ENCODE measurements around the gene FAM193A.
"Not testable (repeated sequence)": the region's sequence is repeated elsewhere in the genome, so short reads cannot be mapped to it uniquely, and the experiment has no call there.

FAM193A gene

DNA sequence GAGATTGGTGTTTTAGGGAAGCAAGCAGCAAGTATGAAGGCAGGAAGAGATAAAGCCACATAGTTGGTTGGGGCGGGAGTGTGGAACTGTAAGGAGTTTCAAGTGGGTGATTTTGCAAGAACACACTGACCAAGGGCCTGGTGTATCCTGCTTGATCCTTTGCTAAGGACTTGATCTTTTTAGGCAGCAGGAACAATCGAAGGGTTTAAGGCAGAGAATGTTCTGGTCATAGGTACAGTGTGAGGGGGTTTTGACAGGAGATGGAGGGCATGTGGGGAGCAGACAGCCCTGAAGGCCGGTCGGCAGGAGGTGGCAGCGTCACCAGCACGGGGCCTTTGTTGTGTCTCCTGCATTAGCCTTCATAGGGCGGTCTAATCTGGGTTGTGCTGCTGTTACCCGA, 54.7 kb downstream of the FAM193A start:
- no peak overlapping the region for H3K27ac ChIP-seq (ENCODE audit: low read depth, low read length)
- H2BK120ac ChIP-seq (ENCODE audit: low read depth, low read length): no peak overlapping the region
- no peak overlapping the region for H2BK5ac ChIP-seq (ENCODE audit: low read length)
- H3K18ac ChIP-seq (ENCODE audit: low read length): no peak overlapping the region
- peaks cover 24% of the 10 kb centered on the region for H3K79me1 ChIP-seq (ENCODE audit: low read length)
- peak; percentile 72 for DNase-seq
- no peak overlapping the region for H3K23ac ChIP-seq (ENCODE audit: low read length)
- no peak overlapping the region for H4K8ac ChIP-seq (ENCODE audit: low read depth, low read length)
- no peak overlapping the region for H3K9ac ChIP-seq (ENCODE audit: low read length)
- H3K27me3 ChIP-seq (ENCODE audit: insufficient read depth, low read length, poor library complexity): no peaks in the 10 kb centered on the region
- H2BK15ac ChIP-seq (replicated peaks; ENCODE audit: low read depth): no peak overlapping the region
- peaks cover 3% of the 10 kb centered on the region for H3K4me1 ChIP-seq (ENCODE audit: control insufficient read depth, low read depth, low read length)
- WGBS (ENCODE audit: extremely low coverage, insufficient coverage, low lambda C conversion rate): no CpG with 5 or more reads among the region's 8 CpGs
- no peak overlapping the region for H3K4me3 ChIP-seq (ENCODE audit: low read length)
- H3K4me2 ChIP-seq (ENCODE audit: low read length): no peak overlapping the region
- no peak overlapping the region for H4K5ac ChIP-seq (ENCODE audit: low read length)
- H3K79me2 ChIP-seq (ENCODE audit: control insufficient read depth, insufficient read depth, low read length): peaks cover 73% of the 10 kb centered on the region
- no peak overlapping the region for H2AK5ac ChIP-seq (ENCODE audit: low read length)
- no peaks in the 10 kb centered on the region for H3K36me3 ChIP-seq (ENCODE audit: control insufficient read depth, insufficient read depth, low read length)
- H3K4ac ChIP-seq (ENCODE audit: low read depth, low read length): no peak overlapping the region
- H3K56ac ChIP-seq (ENCODE audit: low read length): no peak overlapping the region

DNA sequence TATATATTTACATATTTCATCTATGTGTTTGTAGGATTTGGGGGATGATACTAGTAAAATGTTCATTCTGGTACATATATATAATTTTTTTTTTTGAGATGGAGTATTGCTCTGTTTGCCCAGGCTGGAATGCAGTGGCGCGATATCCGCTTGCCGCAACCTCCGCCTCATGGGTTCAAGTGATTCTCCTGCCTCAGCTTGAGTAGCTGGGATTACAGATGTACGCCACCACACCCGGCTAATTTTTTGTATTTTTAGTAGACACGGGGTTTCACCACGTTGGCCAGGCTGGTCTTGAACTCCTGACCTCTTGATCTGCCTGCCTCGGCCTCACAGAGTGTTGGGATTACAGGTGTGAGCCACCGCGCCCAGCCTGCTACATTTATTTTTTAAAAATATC, 55.6 kb downstream of the FAM193A start:
- peaks cover 10% of the 10 kb centered on the region for H3K4me1 ChIP-seq (ENCODE audit: control insufficient read depth, low read depth, low read length)
- peak overlapping the region; percentile 25 for H3K27ac ChIP-seq (ENCODE audit: low read depth, low read length)
- WGBS (ENCODE audit: extremely low coverage, insufficient coverage, low lambda C conversion rate): no CpG with 5 or more reads among the region's 12 CpGs

DNA sequence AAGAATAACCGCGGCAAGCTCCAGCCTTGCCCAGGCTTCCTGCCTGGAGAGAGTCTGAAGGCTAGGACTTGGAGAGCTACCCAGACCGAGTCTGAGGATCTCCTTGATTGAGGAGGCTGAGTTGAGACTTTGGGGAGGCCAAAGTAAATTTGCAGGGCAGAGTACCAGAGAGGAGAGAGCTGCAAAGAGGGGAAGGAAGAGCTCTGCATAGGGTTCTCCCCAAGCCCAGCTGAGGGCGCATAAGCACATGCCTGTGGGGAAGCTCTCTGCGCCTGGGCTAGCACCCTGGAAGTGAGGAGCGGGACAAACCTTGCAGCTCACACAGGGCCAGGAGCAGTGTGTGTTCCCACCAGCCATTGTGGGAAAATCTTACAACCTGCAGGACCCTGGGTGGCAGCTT, 56.1 kb downstream of the FAM193A start:
- Histone ChIP-seq H2BK5ac (ENCODE audit: low read length) (no peak overlapping the region), H3K4me3 (ENCODE audit: low read length) (no peak overlapping the region), H3K79me1 (ENCODE audit: low read length) (peaks cover 32% of the 10 kb centered on the region), H3K18ac (ENCODE audit: low read length) (peak overlapping the region; percentile 28), H3K4ac (ENCODE audit: low read depth, low read length) (no peak overlapping the region), H4K5ac (ENCODE audit: low read length) (no peak overlapping the region), H3K79me2 (ENCODE audit: control insufficient read depth, insufficient read depth, low read length) (peaks cover 68% of the 10 kb centered on the region), H3K23ac (ENCODE audit: low read length) (no peak overlapping the region), H2BK120ac (ENCODE audit: low read depth, low read length) (no peak overlapping the region), H3K27ac (ENCODE audit: low read depth, low read length) (peak overlapping the region; percentile 25), H3K4me1 (ENCODE audit: control insufficient read depth, low read depth, low read length) (peaks cover 10% of the 10 kb centered on the region), H3K9ac (ENCODE audit: low read length) (no peak overlapping the region), H3K56ac (ENCODE audit: low read length) (no peak overlapping the region), H2BK15ac (replicated peaks; ENCODE audit: low read depth) (no peak overlapping the region), H3K4me2 (ENCODE audit: low read length) (no peak overlapping the region), H3K36me3 (ENCODE audit: control insufficient read depth, insufficient read depth, low read length) (no peaks in the 10 kb centered on the region), H2AK5ac (ENCODE audit: low read length) (no peak overlapping the region), H3K27me3 (ENCODE audit: insufficient read depth, low read length, poor library complexity) (no peaks in the 10 kb centered on the region), H4K8ac (ENCODE audit: low read depth, low read length) (no peak overlapping the region)
- no CpG with 5 or more reads among the region's 6 CpGs for WGBS (ENCODE audit: extremely low coverage, insufficient coverage, low lambda C conversion rate)
- peak; percentile 55 for DNase-seq

More for the DNA sequence above, 55.6 kb downstream of the FAM193A start:
- H3K79me2 ChIP-seq (ENCODE audit: control insufficient read depth, insufficient read depth, low read length): peaks cover 74% of the 10 kb centered on the region
- not testable (repeated sequence) for H4K5ac ChIP-seq (ENCODE audit: low read length); H2AK5ac ChIP-seq (ENCODE audit: low read length); H3K23ac ChIP-seq (ENCODE audit: low read length); H3K27me3 ChIP-seq (ENCODE audit: insufficient read depth, low read length, poor library complexity); H2BK120ac ChIP-seq (ENCODE audit: low read depth, low read length); H3K56ac ChIP-seq (ENCODE audit: low read length); H4K8ac ChIP-seq (ENCODE audit: low read depth, low read length); H3K4ac ChIP-seq (ENCODE audit: low read depth, low read length); H2BK5ac ChIP-seq (ENCODE audit: low read length); H3K9ac ChIP-seq (ENCODE audit: low read length); H3K18ac ChIP-seq (ENCODE audit: low read length); H3K4me3 ChIP-seq (ENCODE audit: low read length); H3K36me3 ChIP-seq (ENCODE audit: control insufficient read depth, insufficient read depth, low read length); H2BK15ac ChIP-seq (replicated peaks; ENCODE audit: low read depth); DNase-seq; H3K4me2 ChIP-seq (ENCODE audit: low read length)
- peaks cover 32% of the 10 kb centered on the region for H3K79me1 ChIP-seq (ENCODE audit: low read length)

DNA sequence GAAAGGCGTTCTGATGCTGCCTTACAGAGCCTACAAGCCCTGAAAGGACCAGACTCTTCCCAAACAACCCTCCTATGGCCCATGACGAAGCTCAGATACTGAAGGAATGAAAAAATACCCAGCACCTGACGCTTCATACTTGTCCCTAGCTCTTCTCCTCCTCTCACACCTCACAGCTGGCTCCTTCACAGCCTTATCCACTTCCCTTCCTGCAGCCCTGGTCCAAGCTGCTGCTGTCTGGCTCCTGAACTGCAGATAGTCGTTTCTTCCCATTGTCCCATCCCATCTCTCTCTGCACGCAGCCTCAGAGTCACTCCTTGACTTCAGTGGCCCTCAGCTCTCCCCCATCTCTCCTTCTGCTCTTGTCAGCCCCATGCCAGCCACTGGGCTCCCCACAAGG, 56.6 kb downstream of the FAM193A start:
- H2BK5ac ChIP-seq (ENCODE audit: low read length): no peak overlapping the region
- no peak overlapping the region for H3K9ac ChIP-seq (ENCODE audit: low read length)
- no peak overlapping the region for H2BK15ac ChIP-seq (replicated peaks; ENCODE audit: low read depth)
- WGBS (ENCODE audit: extremely low coverage, insufficient coverage, low lambda C conversion rate): no CpG with 5 or more reads among the region's 5 CpGs
- H3K27ac ChIP-seq (ENCODE audit: low read depth, low read length): no peak overlapping the region
- no peak overlapping the region for H3K23ac ChIP-seq (ENCODE audit: low read length)
- H2AK5ac ChIP-seq (ENCODE audit: low read length): no peak overlapping the region
- no peak overlapping the region for H3K18ac ChIP-seq (ENCODE audit: low read length)
- H3K79me1 ChIP-seq (ENCODE audit: low read length): peaks cover 28% of the 10 kb centered on the region
- H3K4ac ChIP-seq (ENCODE audit: low read depth, low read length): no peak overlapping the region
- H3K4me3 ChIP-seq (ENCODE audit: low read length): no peak overlapping the region
- peak; percentile 61 for DNase-seq
- H3K79me2 ChIP-seq (ENCODE audit: control insufficient read depth, insufficient read depth, low read length): peaks cover 64% of the 10 kb centered on the region
- H4K5ac ChIP-seq (ENCODE audit: low read length): no peak overlapping the region
- no peak overlapping the region for H3K56ac ChIP-seq (ENCODE audit: low read length)
- no peak overlapping the region for H4K8ac ChIP-seq (ENCODE audit: low read depth, low read length)
- no peaks in the 10 kb centered on the region for H3K27me3 ChIP-seq (ENCODE audit: insufficient read depth, low read length, poor library complexity)
- no peak overlapping the region for H2BK120ac ChIP-seq (ENCODE audit: low read depth, low read length)
- no peaks in the 10 kb centered on the region for H3K36me3 ChIP-seq (ENCODE audit: control insufficient read depth, insufficient read depth, low read length)
- peaks cover 10% of the 10 kb centered on the region for H3K4me1 ChIP-seq (ENCODE audit: control insufficient read depth, low read depth, low read length)
- H3K4me2 ChIP-seq (ENCODE audit: low read length): no peak overlapping the region

DNA sequence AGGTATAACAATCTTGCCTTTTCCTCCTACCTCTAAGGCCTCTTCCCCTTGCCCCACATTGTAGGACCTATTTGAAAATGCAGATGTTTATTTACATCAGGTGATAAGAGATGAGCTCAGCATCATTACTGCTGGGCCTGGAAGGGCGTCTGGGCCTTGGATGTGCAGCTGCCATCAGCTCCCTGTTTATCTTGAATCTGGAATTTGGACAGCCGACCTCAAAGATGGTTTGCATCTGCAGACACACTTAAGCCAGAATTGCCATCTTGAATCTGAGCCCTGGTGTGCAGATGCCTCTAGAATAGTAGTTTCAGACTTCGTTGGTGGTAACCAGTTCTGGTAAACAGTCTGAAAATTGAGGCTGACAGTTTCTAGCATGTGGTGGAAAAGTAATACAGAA, 59.0 kb downstream of the FAM193A start:
- H3K27ac ChIP-seq (ENCODE audit: low read depth, low read length): no peak overlapping the region
- H4K5ac ChIP-seq (ENCODE audit: low read length): no peak overlapping the region
- peaks cover 74% of the 10 kb centered on the region for H3K79me2 ChIP-seq (ENCODE audit: control insufficient read depth, insufficient read depth, low read length)
- H3K27me3 ChIP-seq (ENCODE audit: insufficient read depth, low read length, poor library complexity): no peaks in the 10 kb centered on the region
- WGBS (ENCODE audit: extremely low coverage, insufficient coverage, low lambda C conversion rate): no CpG with 5 or more reads among the region's 3 CpGs
- no peak overlapping the region for H2BK5ac ChIP-seq (ENCODE audit: low read length)
- peaks cover 15% of the 10 kb centered on the region for H3K4me1 ChIP-seq (ENCODE audit: control insufficient read depth, low read depth, low read length)
- peaks cover 36% of the 10 kb centered on the region for H3K79me1 ChIP-seq (ENCODE audit: low read length)
- H3K56ac ChIP-seq (ENCODE audit: low read length): no peak overlapping the region
- H3K36me3 ChIP-seq (ENCODE audit: control insufficient read depth, insufficient read depth, low read length): no peaks in the 10 kb centered on the region
- H2AK5ac ChIP-seq (ENCODE audit: low read length): no peak overlapping the region
- H3K4me2 ChIP-seq (ENCODE audit: low read length): no peak overlapping the region
- no peak overlapping the region for H2BK15ac ChIP-seq (replicated peaks; ENCODE audit: low read depth)
- no peak overlapping the region for H3K18ac ChIP-seq (ENCODE audit: low read length)
- no peak overlapping the region for H3K9ac ChIP-seq (ENCODE audit: low read length)
- DNase-seq: no peak
- no peak overlapping the region for H3K23ac ChIP-seq (ENCODE audit: low read length)
- no peak overlapping the region for H4K8ac ChIP-seq (ENCODE audit: low read depth, low read length)
- no peak overlapping the region for H2BK120ac ChIP-seq (ENCODE audit: low read depth, low read length)
- no peak overlapping the region for H3K4me3 ChIP-seq (ENCODE audit: low read length)
- H3K4ac ChIP-seq (ENCODE audit: low read depth, low read length): no peak overlapping the region

DNA sequence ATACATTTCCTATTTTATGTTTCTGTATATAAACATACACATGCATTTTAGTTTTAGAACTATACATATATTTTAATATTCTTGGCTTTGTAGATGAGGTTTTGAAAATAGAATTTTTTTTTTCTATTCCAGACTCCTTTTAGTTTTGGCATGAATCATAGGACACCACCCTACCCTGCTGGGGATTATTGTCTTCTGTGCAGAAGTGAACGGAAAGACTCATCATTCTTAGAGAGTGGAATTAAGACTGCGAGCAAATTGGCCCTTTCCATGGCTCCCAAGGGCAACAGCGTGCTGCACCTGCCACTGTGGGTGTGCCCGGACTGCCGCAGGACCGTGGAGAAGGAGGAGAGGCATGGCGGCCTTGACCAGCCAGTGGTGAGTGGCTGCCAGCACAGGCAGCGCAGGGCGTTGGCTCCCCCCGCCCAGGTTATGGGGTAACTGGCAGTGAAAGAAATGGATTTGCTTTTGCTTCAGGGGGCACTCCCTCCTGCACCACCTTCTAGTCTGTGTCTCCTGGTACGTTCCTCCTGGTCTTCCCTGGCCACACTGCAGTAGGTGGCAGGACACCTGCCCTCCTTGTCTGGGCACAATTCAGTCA, 59.6 kb downstream of the FAM193A start:
- Histone ChIP-seq H2AK5ac (ENCODE audit: low read length) (no peak overlapping the region), H3K4ac (ENCODE audit: low read depth, low read length) (no peak overlapping the region), H2BK120ac (ENCODE audit: low read depth, low read length) (no peak overlapping the region), H2BK5ac (ENCODE audit: low read length) (no peak overlapping the region), H3K36me3 (ENCODE audit: control insufficient read depth, insufficient read depth, low read length) (no peaks in the 10 kb centered on the region), H2BK15ac (replicated peaks; ENCODE audit: low read depth) (no peak overlapping the region), H4K5ac (ENCODE audit: low read length) (no peak overlapping the region), H3K56ac (ENCODE audit: low read length) (no peak overlapping the region), H4K8ac (ENCODE audit: low read depth, low read length) (no peak overlapping the region), H3K79me1 (ENCODE audit: low read length) (peaks cover 38% of the 10 kb centered on the region), H3K9ac (ENCODE audit: low read length) (no peak overlapping the region), H3K4me1 (ENCODE audit: control insufficient read depth, low read depth, low read length) (peaks cover 15% of the 10 kb centered on the region), H3K4me2 (ENCODE audit: low read length) (no peak overlapping the region), H3K18ac (ENCODE audit: low read length) (no peak overlapping the region), H3K23ac (ENCODE audit: low read length) (no peak overlapping the region), H3K27me3 (ENCODE audit: insufficient read depth, low read length, poor library complexity) (no peaks in the 10 kb centered on the region), H3K27ac (ENCODE audit: low read depth, low read length) (no peak overlapping the region), H3K79me2 (ENCODE audit: control insufficient read depth, insufficient read depth, low read length) (peaks cover 76% of the 10 kb centered on the region), H3K4me3 (ENCODE audit: low read length) (no peak overlapping the region)
- DNase-seq: no peak
- WGBS (ENCODE audit: extremely low coverage, insufficient coverage, low lambda C conversion rate): no CpG with 5 or more reads among the region's 11 CpGs

All from mesendoderm (in vitro differentiated cells).